ENCODE data around the gene ARHGAP19.

Gene ARHGAP19

GRCh38 chr10:97226398-97226797, 66.0 kb downstream of the ARHGAP19 start:
- no peaks in the 10 kb centered on the region for H3K4me1 ChIP-seq (ENCODE audit: insufficient read depth, low read length, severe bottlenecking)
- no peaks in the 10 kb centered on the region for H4K20me1 ChIP-seq (ENCODE audit: insufficient read depth, low read length)
- H3K4me3 ChIP-seq (ENCODE audit: low read depth, low read length, poor library complexity, severe bottlenecking): no peak overlapping the region
- no peaks in the 10 kb centered on the region for H3K9me3 ChIP-seq (ENCODE audit: low read length)
- H3K27me3 ChIP-seq (ENCODE audit: insufficient read depth, low read length): no peaks in the 10 kb centered on the region
- no peak overlapping the region for H3K4me2 ChIP-seq (ENCODE audit: low read length)
- no peaks in the 10 kb centered on the region for H3K79me2 ChIP-seq (ENCODE audit: insufficient read depth, low read length)
- H2AFZ ChIP-seq (ENCODE audit: low read length): no peak overlapping the region
- H3K9me2 ChIP-seq (ENCODE audit: low read depth, low read length): no peaks in the 10 kb centered on the region
- TF ChIP-seq EZH2 (IDR thresholded peaks at IDR 0.05; ENCODE audit: borderline replicate concordance, low read length): no peak
- TF ChIP-seq CTCF (IDR thresholded peaks at IDR 0.05; ENCODE audit: low read length): no peak
- no peak overlapping the region for H3K9ac ChIP-seq (ENCODE audit: low read length)
- H3F3A ChIP-seq (ENCODE audit: insufficient read depth, low read length): no peaks in the 10 kb centered on the region
- no peak overlapping the region for H3K27ac ChIP-seq (ENCODE audit: low read depth, low read length, poor library complexity, severe bottlenecking)
- H3K36me3 ChIP-seq (ENCODE audit: insufficient read depth, low read length): peaks cover 12% of the 10 kb centered on the region

GRCh38 chr10:97224483-97225435, 67.7 kb downstream of the ARHGAP19 start:
- H3K27ac ChIP-seq (ENCODE audit: low read depth, low read length, poor library complexity, severe bottlenecking): no peak overlapping the region
- H3K4me3 ChIP-seq (ENCODE audit: low read depth, low read length, poor library complexity, severe bottlenecking): no peak overlapping the region
- no peaks in the 10 kb centered on the region for H3K79me2 ChIP-seq (ENCODE audit: insufficient read depth, low read length)
- H3K9me2 ChIP-seq (ENCODE audit: low read depth, low read length): no peaks in the 10 kb centered on the region
- H3K27me3 ChIP-seq (ENCODE audit: insufficient read depth, low read length): no peaks in the 10 kb centered on the region
- peaks cover 12% of the 10 kb centered on the region for H3K36me3 ChIP-seq (ENCODE audit: insufficient read depth, low read length)
- no peak overlapping the region for H3K4me2 ChIP-seq (ENCODE audit: low read length)
- H3K9ac ChIP-seq (ENCODE audit: low read length): no peak overlapping the region
- no peaks in the 10 kb centered on the region for H4K20me1 ChIP-seq (ENCODE audit: insufficient read depth, low read length)
- TF ChIP-seq CTCF (IDR thresholded peaks at IDR 0.05; ENCODE audit: low read length): no peak
- no peak for TF ChIP-seq EZH2 (IDR thresholded peaks at IDR 0.05; ENCODE audit: borderline replicate concordance, low read length)
- no peak overlapping the region for H2AFZ ChIP-seq (ENCODE audit: low read length)
- no peaks in the 10 kb centered on the region for H3K9me3 ChIP-seq (ENCODE audit: low read length)
- H3K4me1 ChIP-seq (ENCODE audit: insufficient read depth, low read length, severe bottlenecking): no peaks in the 10 kb centered on the region
- H3F3A ChIP-seq (ENCODE audit: insufficient read depth, low read length): no peaks in the 10 kb centered on the region

DNA sequence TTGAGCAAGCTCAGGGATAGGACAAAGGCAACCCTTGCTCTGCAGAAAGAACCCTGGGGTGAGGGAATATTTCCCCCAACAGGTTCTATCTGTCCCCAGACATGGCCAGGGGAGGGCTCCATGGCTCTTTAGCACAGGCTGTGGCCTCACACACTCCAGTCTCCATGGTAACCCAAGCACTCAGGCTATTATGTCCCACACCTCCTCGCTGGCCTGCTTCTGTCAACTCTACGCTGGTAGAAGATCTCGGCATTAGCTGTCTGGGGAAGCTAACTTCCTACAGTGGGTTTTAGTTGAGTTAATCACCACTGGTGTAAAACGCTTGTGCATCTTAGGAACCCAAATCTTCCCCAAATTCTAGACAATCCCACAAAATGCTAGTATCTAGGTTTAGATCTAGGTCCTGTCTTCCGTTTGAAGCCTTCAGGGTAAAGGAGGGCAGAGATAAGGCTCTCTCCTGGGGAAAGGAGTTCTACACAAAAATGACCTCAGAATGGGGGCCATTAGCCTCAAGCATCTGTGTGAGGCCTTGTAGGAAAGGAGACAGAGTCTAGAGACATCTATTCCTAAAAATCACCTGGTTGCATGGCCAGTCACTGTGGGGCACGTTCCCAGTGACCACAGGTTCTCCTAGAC, 70.0 kb downstream of the ARHGAP19 start:
- Histone ChIP-seq H3K4me2 (ENCODE audit: low read length) (no peak overlapping the region), H3K79me2 (ENCODE audit: insufficient read depth, low read length) (no peaks in the 10 kb centered on the region), H2AFZ (ENCODE audit: low read length) (no peak overlapping the region), H3K27ac (ENCODE audit: low read depth, low read length, poor library complexity, severe bottlenecking) (no peak overlapping the region), H3K36me3 (ENCODE audit: insufficient read depth, low read length) (no peaks in the 10 kb centered on the region), H3K4me1 (ENCODE audit: insufficient read depth, low read length, severe bottlenecking) (no peaks in the 10 kb centered on the region), H3K9me3 (ENCODE audit: low read length) (no peaks in the 10 kb centered on the region), H4K20me1 (ENCODE audit: insufficient read depth, low read length) (no peaks in the 10 kb centered on the region), H3F3A (ENCODE audit: insufficient read depth, low read length) (no peaks in the 10 kb centered on the region), H3K4me3 (ENCODE audit: low read depth, low read length, poor library complexity, severe bottlenecking) (no peak overlapping the region), H3K9ac (ENCODE audit: low read length) (no peak overlapping the region), H3K27me3 (ENCODE audit: insufficient read depth, low read length) (no peaks in the 10 kb centered on the region), H3K9me2 (ENCODE audit: low read depth, low read length) (no peaks in the 10 kb centered on the region)
- TF ChIP-seq CTCF (IDR thresholded peaks at IDR 0.05; ENCODE audit: low read length): no peak
- no peak for TF ChIP-seq EZH2 (IDR thresholded peaks at IDR 0.05; ENCODE audit: borderline replicate concordance, low read length)
